Loucy (cell line): ENCODE data around the gene RALGDS.

ENCODE experiments used
- CTCF ChIP-seq: fragments of 200-600 bp; sonication (generic); conservative IDR thresholded peaks from 2 replicates; pipeline ENCODE4 v1.5.1; 2014; ENCODE audit warnings: mild to moderate bottlenecking, antibody characterized with exemption, low read length
- EZH2phosphoT487 ChIP-seq: fragments of 200-600 bp; IDR thresholded peaks from 2 replicates; pipeline ENCODE4 v1.6.1; 2018; ENCODE audit warnings: antibody characterized with exemption, mild to moderate bottlenecking, moderate library complexity, borderline replicate concordance

GRCh38 chr9:133119846-133120500, 1.1 kb downstream of the RALGDS start:
- TF ChIP-seq CTCF, result no peak
- TF ChIP-seq EZH2phosphoT487, result no peak
